Activated CD8-positive, alpha-beta memory T cell treated with anti-CD3 and anti-CD28 coated beads, Interleukin-2, amount 50 U/mL, for 48 hours (primary cell): ENCODE measurements around the gene SPEF2.

Experiments used
- DNase-seq: peaks from one replicate; pipeline ENCODE4 v3.0.0-alpha.2; 2020

SPEF2 gene

GRCh38 chr5:35857606-35858205 is 240.0 kb downstream of the SPEF2 start:
- DNase-seq: no peak

DNA sequence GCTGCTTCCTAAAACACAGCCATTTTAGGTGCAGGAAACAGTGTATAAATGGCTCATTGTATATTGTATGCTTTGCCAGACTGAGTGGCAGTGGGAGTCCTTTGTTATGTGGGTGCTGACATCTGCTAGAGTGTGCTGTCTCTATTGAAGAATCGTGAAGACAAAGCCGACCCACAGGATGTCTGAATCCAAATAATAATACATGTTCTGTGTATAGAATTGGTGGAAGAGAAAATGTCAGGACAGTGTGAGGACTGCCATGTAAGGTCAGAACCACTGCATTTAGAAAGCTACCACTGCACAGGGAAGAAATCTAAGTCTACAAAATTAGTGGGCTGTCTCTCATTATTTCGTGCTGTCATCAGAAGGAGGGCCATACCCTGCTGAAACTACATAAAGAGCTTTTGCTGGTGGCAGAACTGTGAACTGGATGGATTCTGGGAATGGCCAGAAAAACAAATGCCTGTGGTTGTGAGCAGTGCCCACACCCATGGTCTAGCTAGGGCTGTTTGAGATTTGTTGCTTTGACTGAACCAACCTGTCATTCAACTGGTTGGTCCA is 241.5 kb downstream of the SPEF2 start:
- DNase-seq: no peak

GRCh38 chr5:35860686-35861085 is 243.0 kb downstream of the SPEF2 start:
- DNase-seq: no peak

- DNase-seq: no peak
These were observed 244.1 kb downstream of the SPEF2 start for GRCh38 chr5:35861718-35862117.

- no peak for DNase-seq
These were observed 244.5 kb downstream of the SPEF2 start for GRCh38 chr5:35862126-35862525.

DNA sequence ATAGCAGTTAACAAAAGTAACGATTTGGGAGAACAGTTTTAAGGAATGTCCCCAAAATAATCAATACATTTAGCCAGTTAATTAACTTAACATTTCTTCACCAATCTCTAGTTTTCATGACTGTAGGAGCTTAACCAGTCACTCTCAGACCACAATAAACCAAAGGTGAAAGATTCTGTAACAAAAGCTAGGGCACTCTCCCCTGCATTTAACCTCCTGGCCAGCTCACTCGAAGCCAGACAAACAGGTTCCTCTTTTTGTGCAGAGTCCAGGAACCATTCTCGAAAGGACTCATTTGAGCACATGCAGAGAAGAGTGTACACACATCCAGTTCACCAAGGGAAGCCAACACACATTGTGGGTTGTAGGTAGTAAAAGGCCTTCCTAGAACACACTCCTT is 245.5 kb downstream of the SPEF2 start:
- DNase-seq: no peak
